ENCODE measurements around the gene ARID1B.

The ARID1B gene

DNA sequence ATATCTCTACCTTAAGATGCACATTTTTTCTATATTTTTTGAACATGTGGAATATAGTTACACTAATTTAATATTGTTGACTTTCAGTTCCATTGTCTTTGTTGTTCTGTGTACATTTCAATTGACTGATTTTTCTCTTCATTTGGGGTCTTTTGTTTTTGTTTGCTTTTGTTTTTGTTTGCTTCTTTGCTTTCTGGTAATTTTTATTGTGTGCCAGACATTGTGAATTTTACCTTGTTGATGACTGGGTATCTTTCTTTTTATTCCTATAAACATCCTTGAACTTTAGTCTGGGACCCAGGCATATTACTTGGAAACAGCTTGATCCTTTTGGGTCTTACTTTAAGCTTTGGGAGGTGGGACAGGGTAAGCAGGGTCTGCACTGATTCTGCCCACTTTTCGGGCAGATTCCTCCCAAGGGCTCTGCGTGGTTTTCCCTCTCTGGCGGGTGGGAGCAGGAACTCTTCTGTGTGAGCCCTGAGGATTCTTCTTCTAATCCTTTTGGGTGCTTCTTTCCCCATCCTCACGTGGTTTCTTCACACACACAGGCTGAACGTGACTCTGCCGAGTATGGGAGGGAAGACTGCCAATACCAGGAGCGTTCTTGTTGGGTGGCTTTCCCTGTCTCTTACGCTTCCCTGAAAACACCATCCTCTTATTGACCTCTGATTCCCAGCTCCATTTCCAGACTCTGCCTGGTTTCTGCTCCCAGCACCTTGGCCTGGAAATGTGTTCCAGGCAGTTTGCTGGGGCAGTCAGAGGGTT, 200.5 kb downstream of the ARID1B start:
- CTCF ChIA-PET: interaction anchor here (0.6 to 0.7 kb wide), 2 partner anchors 12 to 93 kb away, joined by 3 read pairs; no protein-coding TSS in a partner anchor
- Histone ChIP-seq H3K27ac (ENCODE audit: extremely low read depth, low read depth, low read length) (no peak overlapping the region), H3K4me3 (ENCODE audit: low read depth, low read length) (no peak overlapping the region), H3K4me1 (ENCODE audit: control insufficient read depth, insufficient read depth, low read length) (peaks cover 41% of the 10 kb centered on the region), H3K9me3 (ENCODE audit: control insufficient read depth, insufficient read depth, low read depth, low read length) (no peaks in the 10 kb centered on the region), H3K36me3 (ENCODE audit: control insufficient read depth in 2 of 2, insufficient read depth in 1 of 2, low read length in 2 of 2) (no peaks in the 10 kb centered on the region)
- TF ChIP-seq ZNF560 (tag by site-specific recombination; IDR thresholded peaks at IDR 0.05; ENCODE audit: borderline replicate concordance) (no peak), ZNF146 (tag by site-specific recombination; IDR thresholded peaks at IDR 0.05) (peak; percentile 69), ZNF561 (tag by site-specific recombination; IDR thresholded peaks at IDR 0.05; ENCODE audit: borderline replicate concordance) (0 out of 2 replicates have a peak, but pooled peaks have one; percentile 46), ZNF600 (tag by site-specific recombination; IDR thresholded peaks at IDR 0.05) (peak; percentile 81), ZNF629 (tag by site-specific recombination; IDR thresholded peaks at IDR 0.05) (no peak), ZBTB17 (tag by site-specific recombination; IDR thresholded peaks at IDR 0.05) (peak; percentile 93), ZNF16 (tag by site-specific recombination; IDR thresholded peaks at IDR 0.05; ENCODE audit: low read depth) (no peak), ZNF335 (tag by site-specific recombination; conservative IDR thresholded peaks at IDR 0.05) (peak; percentile 75), IKZF3 (tag by site-specific recombination; IDR thresholded peaks at IDR 0.05) (peak; percentile 59; the same call in 1 of the 2 replicates), ZBTB48 (tag by site-specific recombination; IDR thresholded peaks at IDR 0.05) (0 out of 2 replicates have a peak, but pooled peaks have one; percentile 34)
- TF ChIP-seq, protein P1, sequence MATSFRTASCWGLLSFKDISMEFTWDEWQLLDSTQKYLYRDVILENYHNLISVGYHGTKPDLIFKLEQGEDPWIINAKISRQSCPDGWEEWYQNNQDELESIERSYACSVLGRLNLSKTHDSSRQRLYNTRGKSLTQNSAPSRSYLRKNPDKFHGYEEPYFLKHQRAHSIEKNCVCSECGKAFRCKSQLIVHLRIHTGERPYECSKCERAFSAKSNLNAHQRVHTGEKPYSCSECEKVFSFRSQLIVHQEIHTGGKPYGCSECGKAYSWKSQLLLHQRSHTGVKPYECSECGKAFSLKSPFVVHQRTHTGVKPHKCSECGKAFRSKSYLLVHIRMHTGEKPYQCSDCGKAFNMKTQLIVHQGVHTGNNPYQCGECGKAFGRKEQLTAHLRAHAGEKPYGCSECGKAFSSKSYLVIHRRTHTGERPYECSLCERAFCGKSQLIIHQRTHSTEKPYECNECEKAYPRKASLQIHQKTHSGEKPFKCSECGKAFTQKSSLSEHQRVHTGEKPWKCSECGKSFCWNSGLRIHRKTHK (tag by site-specific recombination; IDR thresholded peaks at IDR 0.05): peak; percentile 69; the same call in 1 of the 2 replicates
- TF ChIP-seq, protein P2, sequence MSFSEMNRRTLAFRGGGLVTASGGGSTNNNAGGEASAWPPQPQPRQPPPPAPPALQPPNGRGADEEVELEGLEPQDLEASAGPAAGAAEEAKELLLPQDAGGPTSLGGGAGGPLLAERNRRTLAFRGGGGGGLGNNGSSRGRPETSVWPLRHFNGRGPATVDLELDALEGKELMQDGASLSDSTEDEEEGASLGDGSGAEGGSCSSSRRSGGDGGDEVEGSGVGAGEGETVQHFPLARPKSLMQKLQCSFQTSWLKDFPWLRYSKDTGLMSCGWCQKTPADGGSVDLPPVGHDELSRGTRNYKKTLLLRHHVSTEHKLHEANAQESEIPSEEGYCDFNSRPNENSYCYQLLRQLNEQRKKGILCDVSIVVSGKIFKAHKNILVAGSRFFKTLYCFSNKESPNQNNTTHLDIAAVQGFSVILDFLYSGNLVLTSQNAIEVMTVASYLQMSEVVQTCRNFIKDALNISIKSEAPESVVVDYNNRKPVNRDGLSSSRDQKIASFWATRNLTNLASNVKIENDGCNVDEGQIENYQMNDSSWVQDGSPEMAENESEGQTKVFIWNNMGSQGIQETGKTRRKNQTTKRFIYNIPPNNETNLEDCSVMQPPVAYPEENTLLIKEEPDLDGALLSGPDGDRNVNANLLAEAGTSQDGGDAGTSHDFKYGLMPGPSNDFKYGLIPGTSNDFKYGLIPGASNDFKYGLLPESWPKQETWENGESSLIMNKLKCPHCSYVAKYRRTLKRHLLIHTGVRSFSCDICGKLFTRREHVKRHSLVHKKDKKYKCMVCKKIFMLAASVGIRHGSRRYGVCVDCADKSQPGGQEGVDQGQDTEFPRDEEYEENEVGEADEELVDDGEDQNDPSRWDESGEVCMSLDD (tag by site-specific recombination; IDR thresholded peaks at IDR 0.05): no peak
- TF ChIP-seq, protein P3, sequence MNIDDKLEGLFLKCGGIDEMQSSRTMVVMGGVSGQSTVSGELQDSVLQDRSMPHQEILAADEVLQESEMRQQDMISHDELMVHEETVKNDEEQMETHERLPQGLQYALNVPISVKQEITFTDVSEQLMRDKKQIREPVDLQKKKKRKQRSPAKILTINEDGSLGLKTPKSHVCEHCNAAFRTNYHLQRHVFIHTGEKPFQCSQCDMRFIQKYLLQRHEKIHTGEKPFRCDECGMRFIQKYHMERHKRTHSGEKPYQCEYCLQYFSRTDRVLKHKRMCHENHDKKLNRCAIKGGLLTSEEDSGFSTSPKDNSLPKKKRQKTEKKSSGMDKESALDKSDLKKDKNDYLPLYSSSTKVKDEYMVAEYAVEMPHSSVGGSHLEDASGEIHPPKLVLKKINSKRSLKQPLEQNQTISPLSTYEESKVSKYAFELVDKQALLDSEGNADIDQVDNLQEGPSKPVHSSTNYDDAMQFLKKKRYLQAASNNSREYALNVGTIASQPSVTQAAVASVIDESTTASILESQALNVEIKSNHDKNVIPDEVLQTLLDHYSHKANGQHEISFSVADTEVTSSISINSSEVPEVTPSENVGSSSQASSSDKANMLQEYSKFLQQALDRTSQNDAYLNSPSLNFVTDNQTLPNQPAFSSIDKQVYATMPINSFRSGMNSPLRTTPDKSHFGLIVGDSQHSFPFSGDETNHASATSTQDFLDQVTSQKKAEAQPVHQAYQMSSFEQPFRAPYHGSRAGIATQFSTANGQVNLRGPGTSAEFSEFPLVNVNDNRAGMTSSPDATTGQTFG (tag by site-specific recombination; IDR thresholded peaks at IDR 0.05; ENCODE audit: borderline replicate concordance): no peak
- TF ChIP-seq, protein P4, sequence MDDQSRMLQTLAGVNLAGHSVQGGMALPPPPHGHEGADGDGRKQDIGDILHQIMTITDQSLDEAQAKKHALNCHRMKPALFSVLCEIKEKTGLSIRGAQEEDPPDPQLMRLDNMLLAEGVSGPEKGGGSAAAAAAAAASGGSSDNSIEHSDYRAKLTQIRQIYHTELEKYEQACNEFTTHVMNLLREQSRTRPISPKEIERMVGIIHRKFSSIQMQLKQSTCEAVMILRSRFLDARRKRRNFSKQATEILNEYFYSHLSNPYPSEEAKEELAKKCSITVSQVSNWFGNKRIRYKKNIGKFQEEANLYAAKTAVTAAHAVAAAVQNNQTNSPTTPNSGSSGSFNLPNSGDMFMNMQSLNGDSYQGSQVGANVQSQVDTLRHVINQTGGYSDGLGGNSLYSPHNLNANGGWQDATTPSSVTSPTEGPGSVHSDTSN (CRISPR knock-in tag; IDR thresholded peaks at IDR 0.05): no peak
- POLR2A ChIA-PET: interaction anchor here (0.6 kb wide), 1 partner anchor 44 kb away, joined by 3 read pairs; no protein-coding TSS in a partner anchor

DNA sequence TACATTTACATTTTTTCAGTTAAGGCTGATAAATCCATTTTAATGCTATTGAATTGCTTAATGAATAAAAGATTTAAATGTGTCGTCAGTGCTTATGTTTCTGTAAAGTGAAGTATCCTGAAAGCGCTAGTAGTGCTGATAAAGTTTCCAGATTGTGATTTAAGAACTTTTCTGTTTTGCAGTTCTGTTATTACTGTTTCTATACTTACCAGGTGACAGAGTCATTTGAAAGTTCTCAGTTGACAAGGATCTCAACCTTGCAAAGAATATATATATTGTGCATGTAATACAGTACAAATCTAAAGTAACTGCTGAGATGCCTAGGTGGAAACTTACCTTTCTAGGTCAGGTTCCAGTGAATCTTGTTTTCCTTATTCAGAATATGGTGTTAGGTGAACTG, 201.8 kb downstream of the ARID1B start:
- Histone ChIP-seq H3K9me3 (ENCODE audit: control insufficient read depth, insufficient read depth, low read depth, low read length) (no peaks in the 10 kb centered on the region), H3K4me3 (ENCODE audit: low read depth, low read length) (no peak overlapping the region), H3K36me3 (ENCODE audit: control insufficient read depth in 2 of 2, insufficient read depth in 1 of 2, low read length in 2 of 2) (no peaks in the 10 kb centered on the region), H3K4me1 (ENCODE audit: control insufficient read depth, insufficient read depth, low read length) (peaks cover 34% of the 10 kb centered on the region), H3K27ac (ENCODE audit: extremely low read depth, low read depth, low read length) (no peak overlapping the region)
- CTCF ChIA-PET: interaction anchor here (0.6 kb wide), 1 partner anchor 194 kb away, joined by 3 read pairs; no protein-coding TSS in a partner anchor
- POLR2A ChIA-PET: no interaction called here
- TF ChIP-seq ZNF555 (tag by site-specific recombination; conservative IDR thresholded peaks at IDR 0.05) (no peak), KLF10 (tag by site-specific recombination; IDR thresholded peaks at IDR 0.05) (no peak), ZNF121 (tag by site-specific recombination; IDR thresholded peaks at IDR 0.05) (no peak)
- TF ChIP-seq, protein P5, sequence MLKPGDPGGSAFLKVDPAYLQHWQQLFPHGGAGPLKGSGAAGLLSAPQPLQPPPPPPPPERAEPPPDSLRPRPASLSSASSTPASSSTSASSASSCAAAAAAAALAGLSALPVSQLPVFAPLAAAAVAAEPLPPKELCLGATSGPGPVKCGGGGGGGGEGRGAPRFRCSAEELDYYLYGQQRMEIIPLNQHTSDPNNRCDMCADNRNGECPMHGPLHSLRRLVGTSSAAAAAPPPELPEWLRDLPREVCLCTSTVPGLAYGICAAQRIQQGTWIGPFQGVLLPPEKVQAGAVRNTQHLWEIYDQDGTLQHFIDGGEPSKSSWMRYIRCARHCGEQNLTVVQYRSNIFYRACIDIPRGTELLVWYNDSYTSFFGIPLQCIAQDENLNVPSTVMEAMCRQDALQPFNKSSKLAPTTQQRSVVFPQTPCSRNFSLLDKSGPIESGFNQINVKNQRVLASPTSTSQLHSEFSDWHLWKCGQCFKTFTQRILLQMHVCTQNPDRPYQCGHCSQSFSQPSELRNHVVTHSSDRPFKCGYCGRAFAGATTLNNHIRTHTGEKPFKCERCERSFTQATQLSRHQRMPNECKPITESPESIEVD (tag by site-specific recombination; IDR thresholded peaks at IDR 0.05): 0 out of 2 replicates have a peak, but pooled peaks have one; percentile 24

All from HEK293 (cell line).